ENCODE measurements around the gene CTNND2.

The CTNND2 gene

DNA sequence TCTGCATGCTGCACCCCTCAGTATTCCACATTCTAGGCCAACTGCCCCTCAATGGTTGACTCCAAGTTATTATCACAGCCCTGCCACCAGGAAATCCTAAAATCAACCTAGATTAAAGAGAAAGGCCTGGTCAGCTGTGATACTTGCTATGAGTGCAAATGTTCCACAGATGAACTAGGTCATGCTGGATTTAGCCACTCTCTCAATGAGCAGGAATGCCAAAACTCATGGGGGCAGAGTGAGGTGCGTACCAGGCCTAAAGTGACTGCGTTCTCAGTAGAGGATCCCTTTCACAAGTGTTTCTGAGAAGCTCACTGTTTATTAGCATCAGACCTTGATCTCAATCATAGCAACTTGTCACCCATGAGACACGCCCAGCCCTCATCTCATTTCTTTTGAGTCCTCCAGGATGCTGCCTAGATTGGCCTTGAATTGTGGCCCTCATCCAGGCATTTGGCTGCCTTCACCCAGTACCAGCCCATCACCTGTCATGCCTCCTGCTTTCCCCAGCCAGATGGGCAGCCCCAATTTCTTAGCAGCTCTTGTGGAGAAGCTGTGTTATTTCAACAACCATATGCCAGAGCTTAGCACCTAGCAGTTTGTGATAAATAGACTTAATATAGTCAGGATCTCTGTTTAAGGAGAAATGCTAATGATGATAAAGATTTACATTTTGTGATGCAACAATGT lies 383.9 kb downstream of the CTNND2 start:
- TF ChIP-seq, protein P1, sequence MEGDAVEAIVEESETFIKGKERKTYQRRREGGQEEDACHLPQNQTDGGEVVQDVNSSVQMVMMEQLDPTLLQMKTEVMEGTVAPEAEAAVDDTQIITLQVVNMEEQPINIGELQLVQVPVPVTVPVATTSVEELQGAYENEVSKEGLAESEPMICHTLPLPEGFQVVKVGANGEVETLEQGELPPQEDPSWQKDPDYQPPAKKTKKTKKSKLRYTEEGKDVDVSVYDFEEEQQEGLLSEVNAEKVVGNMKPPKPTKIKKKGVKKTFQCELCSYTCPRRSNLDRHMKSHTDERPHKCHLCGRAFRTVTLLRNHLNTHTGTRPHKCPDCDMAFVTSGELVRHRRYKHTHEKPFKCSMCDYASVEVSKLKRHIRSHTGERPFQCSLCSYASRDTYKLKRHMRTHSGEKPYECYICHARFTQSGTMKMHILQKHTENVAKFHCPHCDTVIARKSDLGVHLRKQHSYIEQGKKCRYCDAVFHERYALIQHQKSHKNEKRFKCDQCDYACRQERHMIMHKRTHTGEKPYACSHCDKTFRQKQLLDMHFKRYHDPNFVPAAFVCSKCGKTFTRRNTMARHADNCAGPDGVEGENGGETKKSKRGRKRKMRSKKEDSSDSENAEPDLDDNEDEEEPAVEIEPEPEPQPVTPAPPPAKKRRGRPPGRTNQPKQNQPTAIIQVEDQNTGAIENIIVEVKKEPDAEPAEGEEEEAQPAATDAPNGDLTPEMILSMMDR (IDR thresholded peaks at IDR 0.05; ENCODE audit: low read depth, low read length, poor library complexity, severe bottlenecking), result no peak
- TF ChIP-seq EZH2phosphoT487 (IDR thresholded peaks at IDR 0.05; ENCODE audit: borderline replicate concordance, low read length), result no peak
- no peaks in the 10 kb centered on the region for H3K36me3 ChIP-seq (ENCODE audit: control insufficient read depth, low read length)
- H4K20me1 ChIP-seq (ENCODE audit: control insufficient read depth, insufficient read depth, low read depth, low read length), result no peaks in the 10 kb centered on the region
- H3K4me3 ChIP-seq (ENCODE audit: low read length), result no peak overlapping the region
- no peak overlapping the region for H3K4me2 ChIP-seq (ENCODE audit: low read length)
- H3K4me1 ChIP-seq (ENCODE audit: control insufficient read depth, low read length), result no peaks in the 10 kb centered on the region
- no peaks in the 10 kb centered on the region for H3F3A ChIP-seq (ENCODE audit: control insufficient read depth, insufficient read depth)
- no peak overlapping the region for H3K27ac ChIP-seq (ENCODE audit: low read depth, low read length)
- no peaks in the 10 kb centered on the region for H3K9me3 ChIP-seq (ENCODE audit: control insufficient read depth, insufficient read depth, low read length)
- H3K9me2 ChIP-seq (replicated peaks; ENCODE audit: control insufficient read depth, low read length), result no peaks in the 10 kb centered on the region
- H3K79me2 ChIP-seq (ENCODE audit: control insufficient read depth, low read length), result no peaks in the 10 kb centered on the region
- H3K27me3 ChIP-seq (ENCODE audit: control insufficient read depth, low read length), result no peaks in the 10 kb centered on the region

- Histone ChIP-seq H3K9me2 (replicated peaks; ENCODE audit: control insufficient read depth, low read length) (no peaks in the 10 kb centered on the region), H4K20me1 (ENCODE audit: control insufficient read depth, insufficient read depth, low read depth, low read length) (no peaks in the 10 kb centered on the region), H3K9me3 (ENCODE audit: control insufficient read depth, insufficient read depth, low read length) (no peaks in the 10 kb centered on the region), H3K4me2 (ENCODE audit: low read length) (no peak overlapping the region), H3K27me3 (ENCODE audit: control insufficient read depth, low read length) (no peaks in the 10 kb centered on the region), H3K36me3 (ENCODE audit: control insufficient read depth, low read length) (no peaks in the 10 kb centered on the region), H3F3A (ENCODE audit: control insufficient read depth, insufficient read depth) (no peaks in the 10 kb centered on the region), H3K4me3 (ENCODE audit: low read length) (no peak overlapping the region), H3K27ac (ENCODE audit: low read depth, low read length) (no peak overlapping the region), H3K4me1 (ENCODE audit: control insufficient read depth, low read length) (no peaks in the 10 kb centered on the region), H3K79me2 (ENCODE audit: control insufficient read depth, low read length) (no peaks in the 10 kb centered on the region)
- no peak for TF ChIP-seq EZH2phosphoT487 (IDR thresholded peaks at IDR 0.05; ENCODE audit: borderline replicate concordance, low read length)
- TF ChIP-seq, protein P1 (IDR thresholded peaks at IDR 0.05; ENCODE audit: low read depth, low read length, poor library complexity, severe bottlenecking), result no peak
These were observed 385.0 kb downstream of the CTNND2 start for GRCh38 chr5:11519236-11519635.

- no peak overlapping the region for H3K27ac ChIP-seq (ENCODE audit: low read depth, low read length)
- no peaks in the 10 kb centered on the region for H3K27me3 ChIP-seq (ENCODE audit: control insufficient read depth, low read length)
- H4K20me1 ChIP-seq (ENCODE audit: control insufficient read depth, insufficient read depth, low read depth, low read length), result no peaks in the 10 kb centered on the region
- no peaks in the 10 kb centered on the region for H3F3A ChIP-seq (ENCODE audit: control insufficient read depth, insufficient read depth)
- no peaks in the 10 kb centered on the region for H3K9me2 ChIP-seq (replicated peaks; ENCODE audit: control insufficient read depth, low read length)
- H3K9me3 ChIP-seq (ENCODE audit: control insufficient read depth, insufficient read depth, low read length), result no peaks in the 10 kb centered on the region
- H3K4me3 ChIP-seq (ENCODE audit: low read length), result no peak overlapping the region
- H3K79me2 ChIP-seq (ENCODE audit: control insufficient read depth, low read length), result no peaks in the 10 kb centered on the region
- TF ChIP-seq, protein P1 (IDR thresholded peaks at IDR 0.05; ENCODE audit: low read depth, low read length, poor library complexity, severe bottlenecking), result no peak
- no peak for TF ChIP-seq EZH2phosphoT487 (IDR thresholded peaks at IDR 0.05; ENCODE audit: borderline replicate concordance, low read length)
- H3K4me1 ChIP-seq (ENCODE audit: control insufficient read depth, low read length), result no peaks in the 10 kb centered on the region
- H3K4me2 ChIP-seq (ENCODE audit: low read length), result no peak overlapping the region
- no peaks in the 10 kb centered on the region for H3K36me3 ChIP-seq (ENCODE audit: control insufficient read depth, low read length)
These were observed 385.6 kb downstream of the CTNND2 start for GRCh38 chr5:11518676-11519075.

All from DOHH2 (cell line).